Measurements from ENCODE around the gene PHLDA1. TPM values are rescaled to one million over a fixed set of nuclear protein-coding genes. Genes with fewer than 3 reads are reported as not detected.

The PHLDA1 gene
- total and polyA plus RNA-seq, 4 experiments from 2014 or later, result 1.3 to 8.5 (median 5.2) TPM

- Mint-ChIP-seq H3K4me3 (peak overlapping the region in 2 of 8 donors; percentile 3 to 7), H3K27me3 (no peaks in the 10 kb centered on the region), H3K36me3 (peaks cover 43 to 52% of the 10 kb centered on the region in 2 donors), H3K4me1 (peaks cover 49 to 80% (median 66%) of the 10 kb centered on the region in 4 donors), H3K27ac (no peak overlapping the region), H3K9me3 (peaks cover 0 to 4% (median 0%) of the 10 kb centered on the region in 8 donors)
- CTCF ChIA-PET (ENCODE audit: partially characterized antibody), result no interaction called here
- intact Hi-C loops (cut with micrococcal nuclease), result no loop called here
- H3K9me3 ChIP-seq (ENCODE audit: control insufficient read depth in 1 of 2, low read length in 2 of 2), result no peaks in the 10 kb centered on the region
- DNase-seq, result no peak
- no peak overlapping the region for H3K4me3 ChIP-seq (ENCODE audit: low read length in 2 of 2)
- H3K27ac ChIP-seq (ENCODE audit: low read depth, low read length), result no peak overlapping the region
- no peaks in the 10 kb centered on the region for H3K27me3 ChIP-seq (ENCODE audit: insufficient read depth, low read length)
- peaks cover 13% of the 10 kb centered on the region for H3K36me3 ChIP-seq (ENCODE audit: insufficient read depth, low read length)
- POLR2A ChIA-PET (ENCODE audit: partially characterized antibody), result no interaction called here
- peaks cover 42% of the 10 kb centered on the region for H3K4me1 ChIP-seq (ENCODE audit: insufficient read depth, low read length)
Observed at GRCh38 chr12:76073561-76073960, 42.0 kb upstream of the PHLDA1 start.

DNA sequence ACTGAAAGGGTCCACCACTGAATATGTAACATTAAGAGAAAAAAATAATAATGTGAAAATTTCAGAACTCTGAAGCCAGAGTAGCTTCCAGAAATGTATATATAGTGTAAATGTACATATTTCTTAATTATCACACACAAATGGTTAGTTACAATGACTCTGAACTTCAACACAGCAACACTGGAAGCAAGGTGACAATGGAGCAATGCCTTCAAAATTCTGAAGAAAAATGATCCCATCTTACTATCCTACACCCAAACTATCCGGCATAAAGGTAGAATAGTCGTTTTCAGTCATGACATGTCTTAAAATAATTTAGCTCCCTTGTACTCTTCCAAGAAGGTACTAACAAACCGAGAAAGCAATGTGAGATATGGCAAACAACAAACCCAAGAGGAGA lies 41.0 kb upstream of the PHLDA1 start:
- Histone ChIP-seq H3K36me3 (ENCODE audit: insufficient read depth, low read length) (peaks cover 15% of the 10 kb centered on the region), H3K27ac (ENCODE audit: low read depth, low read length) (no peak overlapping the region), H3K4me1 (ENCODE audit: insufficient read depth, low read length) (peaks cover 38% of the 10 kb centered on the region), H3K9me3 (ENCODE audit: control insufficient read depth in 1 of 2, low read length in 2 of 2) (no peaks in the 10 kb centered on the region), H3K4me3 (ENCODE audit: low read length in 2 of 2) (no peak overlapping the region), H3K27me3 (ENCODE audit: insufficient read depth, low read length) (no peaks in the 10 kb centered on the region)
- Mint-ChIP-seq H3K4me1 (peaks cover 50 to 84% (median 67%) of the 10 kb centered on the region in 4 donors), H3K27me3 (no peaks in the 10 kb centered on the region), H3K9me3 (no peaks in the 10 kb centered on the region), H3K36me3 (peaks cover 48 to 58% of the 10 kb centered on the region in 2 donors), H3K27ac (peak overlapping the region in 1 of 7 donors; percentile 45), H3K4me3 (peak overlapping the region in 1 of 8 donors; percentile 43)
- intact Hi-C loops (cut with micrococcal nuclease), result no loop called here
- ChIA-PET CTCF (ENCODE audit: partially characterized antibody) (interaction anchor here (1.4 kb wide), 1 partner anchor 275 kb away, joined by 5 read pairs; the partner anchor contains the start of gene BBS10), POLR2A (ENCODE audit: partially characterized antibody) (no interaction called here)
- no peak for DNase-seq

DNA sequence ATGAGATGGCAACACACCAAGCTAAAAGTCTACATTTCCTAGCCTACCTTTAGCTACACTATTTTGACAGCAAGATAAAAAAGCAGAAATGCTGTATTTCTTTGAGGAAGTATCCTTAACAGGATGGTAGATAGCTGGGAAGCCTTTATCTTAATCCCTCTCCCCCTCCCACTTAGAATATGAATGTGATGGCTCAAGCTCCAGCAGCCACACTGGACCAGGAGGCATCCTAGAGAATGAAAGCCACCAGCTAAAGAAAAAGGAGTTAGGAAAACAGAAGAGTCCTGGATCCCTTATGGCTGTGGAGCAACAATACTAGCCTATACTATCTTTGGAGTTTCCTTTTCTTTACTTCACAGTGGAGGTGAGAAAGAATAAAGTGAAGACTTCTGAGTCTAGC lies 37.8 kb upstream of the PHLDA1 start:
- no peak for DNase-seq
- no peaks in the 10 kb centered on the region for H3K27me3 Mint-ChIP-seq
- POLR2A ChIA-PET (ENCODE audit: partially characterized antibody), result interaction anchor here (0.8 kb wide), 1 partner anchor 18 kb away, joined by 3 read pairs; no protein-coding TSS in a partner anchor
- H3K4me3 Mint-ChIP-seq, result peak overlapping the region in 3 of 8 donors; percentile 6 to 25 (median 10)
- CTCF ChIA-PET (ENCODE audit: partially characterized antibody), result interaction anchor here (1.1 to 1.3 kb wide), 3 partner anchors 11 to 517 kb away, joined by 3 read pairs; partner anchors contain the start of gene PHLDA1
- intact Hi-C loops (cut with micrococcal nuclease), result loop anchor here (2.0 kb wide), 1 partner anchor 13 kb away; no protein-coding TSS in a partner anchor
- peaks cover 37 to 67% (median 48%) of the 10 kb centered on the region in 4 donors for H3K4me1 Mint-ChIP-seq
- H3K27me3 ChIP-seq (ENCODE audit: insufficient read depth, low read length), result no peaks in the 10 kb centered on the region
- H3K4me3 ChIP-seq (ENCODE audit: low read length in 2 of 2), result no peak overlapping the region
- H3K9me3 Mint-ChIP-seq, result peaks cover 0 to 16% (median 13%) of the 10 kb centered on the region in 8 donors
- peaks cover 31% of the 10 kb centered on the region for H3K36me3 ChIP-seq (ENCODE audit: insufficient read depth, low read length)
- H3K36me3 Mint-ChIP-seq, result peaks cover 76 to 81% of the 10 kb centered on the region in 2 donors
- H3K27ac Mint-ChIP-seq, result peak overlapping the region in 2 of 7 donors; percentile 12 to 50
- no peak overlapping the region for H3K27ac ChIP-seq (ENCODE audit: low read depth, low read length)
- H3K4me1 ChIP-seq (ENCODE audit: insufficient read depth, low read length), result peaks cover 7% of the 10 kb centered on the region
- peaks cover 0 to 3% of the 10 kb centered on the region in 2 donors for H3K9me3 ChIP-seq (ENCODE audit: control insufficient read depth in 1 of 2, low read length in 2 of 2)

- ChIA-PET CTCF (ENCODE audit: partially characterized antibody) (no interaction called here), POLR2A (ENCODE audit: partially characterized antibody) (interaction anchor here (1.3 kb wide), 1 partner anchor 16 kb away, joined by 3 read pairs; no protein-coding TSS in a partner anchor)
- peaks cover 23 to 45% (median 30%) of the 10 kb centered on the region in 4 donors for H3K4me1 Mint-ChIP-seq
- Histone ChIP-seq H3K27me3 (ENCODE audit: insufficient read depth, low read length) (no peaks in the 10 kb centered on the region), H3K27ac (ENCODE audit: low read depth, low read length) (no peak overlapping the region), H3K9me3 (ENCODE audit: control insufficient read depth in 1 of 2, low read length in 2 of 2) (peaks cover 0 to 3% of the 10 kb centered on the region in 2 donors), H3K4me1 (ENCODE audit: insufficient read depth, low read length) (peaks cover 6% of the 10 kb centered on the region), H3K36me3 (ENCODE audit: insufficient read depth, low read length) (peaks cover 38% of the 10 kb centered on the region), H3K4me3 (ENCODE audit: low read length in 2 of 2) (no peak overlapping the region)
- H3K36me3 Mint-ChIP-seq, result peaks cover 82 to 89% of the 10 kb centered on the region in 2 donors
- no peaks in the 10 kb centered on the region for H3K27me3 Mint-ChIP-seq
- no peak for DNase-seq
- H3K4me3 Mint-ChIP-seq, result no peak overlapping the region
- intact Hi-C loops (cut with micrococcal nuclease), result no loop called here
- no peak overlapping the region for H3K27ac Mint-ChIP-seq
- peaks cover 0 to 21% (median 13%) of the 10 kb centered on the region in 8 donors for H3K9me3 Mint-ChIP-seq
Observed at GRCh38 chr12:76065917-76066316, 34.3 kb upstream of the PHLDA1 start.

DNA sequence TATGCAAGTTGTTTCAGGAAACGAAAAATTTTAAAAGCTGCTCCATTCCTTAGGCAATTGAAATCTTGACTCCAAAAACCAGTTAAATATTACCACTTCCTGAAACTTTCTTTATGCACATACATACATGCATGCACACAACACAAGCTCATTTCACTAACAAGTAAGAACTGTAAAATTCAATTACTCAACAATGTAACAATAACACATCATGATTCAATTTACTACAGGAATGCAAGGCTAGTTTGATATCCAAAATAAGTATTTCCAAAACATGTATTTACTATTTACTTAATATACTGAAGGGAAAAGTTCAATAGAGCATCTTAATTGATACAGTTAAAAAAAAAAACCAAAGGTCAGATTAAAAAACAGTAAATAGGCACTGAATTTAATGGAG lies 33.3 kb upstream of the PHLDA1 start:
- peaks cover 43% of the 10 kb centered on the region for H3K36me3 ChIP-seq (ENCODE audit: insufficient read depth, low read length)
- Mint-ChIP-seq H3K4me3 (peak overlapping the region in 1 of 8 donors; percentile 46), H3K4me1 (peaks cover 21 to 39% (median 27%) of the 10 kb centered on the region in 4 donors), H3K27ac (peak overlapping the region in 1 of 7 donors; percentile 23), H3K9me3 (peaks cover 0 to 21% (median 13%) of the 10 kb centered on the region in 8 donors), H3K36me3 (peaks cover 84 to 88% of the 10 kb centered on the region in 2 donors), H3K27me3 (no peaks in the 10 kb centered on the region)
- ChIA-PET POLR2A (ENCODE audit: partially characterized antibody) (no interaction called here), CTCF (ENCODE audit: partially characterized antibody) (no interaction called here)
- DNase-seq, result no peak
- no peak overlapping the region for H3K27ac ChIP-seq (ENCODE audit: low read depth, low read length)
- H3K27me3 ChIP-seq (ENCODE audit: insufficient read depth, low read length), result no peaks in the 10 kb centered on the region
- no peak overlapping the region for H3K4me3 ChIP-seq (ENCODE audit: low read length in 2 of 2)
- intact Hi-C loops (cut with micrococcal nuclease), result loop anchor here (5.0 kb wide), 1 partner anchor 392 kb away; no protein-coding TSS in a partner anchor
- H3K9me3 ChIP-seq (ENCODE audit: control insufficient read depth in 1 of 2, low read length in 2 of 2), result peaks cover 0 to 3% of the 10 kb centered on the region in 2 donors
- peaks cover 6% of the 10 kb centered on the region for H3K4me1 ChIP-seq (ENCODE audit: insufficient read depth, low read length)

GRCh38 chr12:76060111-76060510 lies 28.5 kb upstream of the PHLDA1 start:
- peaks cover 47% of the 10 kb centered on the region for H3K36me3 ChIP-seq (ENCODE audit: insufficient read depth, low read length)
- peak overlapping the region in 1 of 7 donors; percentile 18 for H3K27ac Mint-ChIP-seq
- no peak overlapping the region for H3K27ac ChIP-seq (ENCODE audit: low read depth, low read length)
- no peak overlapping the region for H3K4me3 Mint-ChIP-seq
- no peaks in the 10 kb centered on the region for H3K9me3 ChIP-seq (ENCODE audit: control insufficient read depth in 1 of 2, low read length in 2 of 2)
- intact Hi-C loops (cut with micrococcal nuclease), result loop anchor here (5.0 kb wide), 1 partner anchor 397 kb away; no protein-coding TSS in a partner anchor
- no peaks in the 10 kb centered on the region for H3K27me3 ChIP-seq (ENCODE audit: insufficient read depth, low read length)
- DNase-seq, result no peak
- no peaks in the 10 kb centered on the region for H3K27me3 Mint-ChIP-seq
- no peak overlapping the region for H3K4me3 ChIP-seq (ENCODE audit: low read length in 2 of 2)
- peaks cover 8 to 11% (median 9%) of the 10 kb centered on the region in 4 donors for H3K4me1 Mint-ChIP-seq
- POLR2A ChIA-PET (ENCODE audit: partially characterized antibody), result no interaction called here
- CTCF ChIA-PET (ENCODE audit: partially characterized antibody), result no interaction called here
- H3K9me3 Mint-ChIP-seq, result peaks cover 0 to 13% (median 5%) of the 10 kb centered on the region in 8 donors
- H3K4me1 ChIP-seq (ENCODE audit: insufficient read depth, low read length), result no peaks in the 10 kb centered on the region
- peaks cover 75 to 78% of the 10 kb centered on the region in 2 donors for H3K36me3 Mint-ChIP-seq

DNA sequence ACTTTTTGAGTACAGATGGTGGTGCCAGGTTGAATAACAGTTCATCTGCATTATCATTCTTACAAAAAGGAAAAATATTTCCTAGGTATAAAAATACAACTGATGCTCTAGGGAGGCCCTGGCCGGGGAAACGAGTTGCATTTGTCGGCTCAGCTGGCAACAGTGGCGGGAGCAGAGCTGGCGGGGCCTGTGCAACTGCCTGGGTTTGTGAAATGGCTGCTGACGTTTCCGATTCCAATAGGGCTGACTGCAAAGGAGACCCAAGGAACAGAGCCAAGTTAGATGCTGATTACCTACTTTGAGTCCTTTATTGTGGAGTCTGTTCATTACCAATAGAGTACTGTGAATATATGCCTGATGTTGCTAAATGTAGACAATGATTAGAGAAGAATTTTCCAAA lies 25.8 kb upstream of the PHLDA1 start:
- ChIA-PET CTCF (ENCODE audit: partially characterized antibody) (no interaction called here), POLR2A (ENCODE audit: partially characterized antibody) (no interaction called here)
- Histone ChIP-seq H3K27ac (ENCODE audit: low read depth, low read length) (no peak overlapping the region), H3K9me3 (ENCODE audit: control insufficient read depth in 1 of 2, low read length in 2 of 2) (no peaks in the 10 kb centered on the region), H3K4me3 (ENCODE audit: low read length in 2 of 2) (no peak overlapping the region), H3K27me3 (ENCODE audit: insufficient read depth, low read length) (no peaks in the 10 kb centered on the region), H3K4me1 (ENCODE audit: insufficient read depth, low read length) (no peaks in the 10 kb centered on the region), H3K36me3 (ENCODE audit: insufficient read depth, low read length) (peaks cover 57% of the 10 kb centered on the region)
- Mint-ChIP-seq H3K27ac (no peak overlapping the region), H3K9me3 (no peaks in the 10 kb centered on the region), H3K27me3 (no peaks in the 10 kb centered on the region), H3K4me1 (peaks cover 2 to 6% (median 4%) of the 10 kb centered on the region in 4 donors), H3K36me3 (peaks cover 62 to 76% of the 10 kb centered on the region in 2 donors), H3K4me3 (no peak overlapping the region)
- intact Hi-C loops (cut with micrococcal nuclease), result no loop called here
- no peak for DNase-seq

Measured in CD4-positive, alpha-beta memory T cell (primary cell).